HG03442 (cell line): Measurements from ENCODE around the gene TMEM52.
"Not testable (repeated sequence)": the region's sequence is repeated elsewhere in the genome, so short reads cannot be mapped to it uniquely, and the experiment has no call there.

Experiments
- ATAC-seq: cut with Tn5 transposase; IDR thresholded peaks from one replicate; pipeline ENCODE4 v1.9.1; 2021; ENCODE audit warnings: mild to moderate bottlenecking, moderate library complexity; ENCODE audit not compliant: unreplicated experiment

Gene TMEM52

DNA sequence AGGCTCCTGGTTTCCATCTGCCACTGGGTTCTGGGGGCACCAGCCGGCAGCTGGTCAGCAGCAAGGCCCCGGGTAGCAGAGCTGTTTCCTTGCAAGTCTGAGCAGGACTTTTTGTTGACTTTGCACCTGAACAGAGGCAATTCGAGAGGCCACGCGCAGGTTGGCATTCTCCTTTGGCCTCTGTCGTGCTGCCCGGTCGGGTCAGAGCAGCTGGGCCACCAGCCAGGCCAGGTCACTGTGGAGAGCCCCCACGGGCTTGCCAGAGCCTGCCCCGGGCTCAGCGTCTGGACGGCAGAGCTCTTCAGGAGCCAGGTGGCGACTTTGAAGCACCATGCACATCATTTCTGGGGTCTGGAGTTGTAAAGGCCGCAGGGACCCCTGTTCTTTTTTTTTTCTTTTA, 28.4 kb upstream of the TMEM52 start:
- ATAC-seq, result no peak

DNA sequence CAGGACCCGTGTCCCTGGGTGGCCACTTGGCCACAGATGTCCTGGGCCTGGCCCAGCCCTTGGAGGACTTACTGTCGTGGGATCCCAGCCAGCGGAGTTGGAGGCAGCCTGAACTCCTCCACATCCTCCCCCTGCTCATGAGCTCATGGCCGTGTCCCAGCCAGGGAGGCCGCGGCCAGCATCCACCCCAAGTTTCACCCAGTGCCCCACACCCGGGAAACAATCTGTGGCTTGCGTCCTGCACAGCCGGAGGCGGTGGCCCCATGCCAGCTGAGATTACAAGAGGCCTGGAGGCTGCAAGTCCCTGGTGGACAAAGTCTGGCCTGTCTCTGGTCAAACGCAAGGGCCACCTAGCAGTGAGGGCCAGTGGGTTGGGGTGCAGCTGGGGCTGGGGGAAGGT, 27.5 kb upstream of the TMEM52 start:
- ATAC-seq, result no peak

DNA sequence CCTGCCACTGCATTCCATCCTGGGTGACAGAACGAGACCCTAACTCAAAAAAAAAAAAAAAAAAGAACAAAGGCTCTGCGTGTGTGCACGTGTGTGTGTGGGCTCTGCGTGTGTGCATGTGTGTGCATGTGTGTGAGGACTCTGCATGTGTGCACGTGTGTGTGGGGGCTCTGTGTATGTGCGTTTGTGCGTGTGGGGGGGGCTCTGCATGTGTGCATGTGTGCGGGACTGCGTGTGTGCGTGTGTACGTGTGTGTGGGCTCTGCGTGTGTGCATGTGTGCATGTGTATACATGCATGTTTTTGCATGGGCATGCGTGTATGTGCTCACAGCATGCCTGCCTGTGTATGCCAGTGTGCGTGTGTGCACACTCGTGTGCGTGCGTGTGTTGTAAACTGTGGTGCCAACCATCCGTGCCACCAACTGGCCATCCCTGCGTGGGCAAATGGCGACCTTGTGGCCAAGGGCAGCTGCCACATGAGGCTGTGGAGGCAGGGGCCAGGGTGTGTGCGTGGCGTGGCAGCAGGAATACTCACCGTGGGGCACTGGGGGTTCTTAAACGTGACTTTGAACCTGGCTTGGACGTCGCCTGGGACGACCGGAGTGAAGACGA, 26.8 kb upstream of the TMEM52 start:
- no peak for ATAC-seq

DNA sequence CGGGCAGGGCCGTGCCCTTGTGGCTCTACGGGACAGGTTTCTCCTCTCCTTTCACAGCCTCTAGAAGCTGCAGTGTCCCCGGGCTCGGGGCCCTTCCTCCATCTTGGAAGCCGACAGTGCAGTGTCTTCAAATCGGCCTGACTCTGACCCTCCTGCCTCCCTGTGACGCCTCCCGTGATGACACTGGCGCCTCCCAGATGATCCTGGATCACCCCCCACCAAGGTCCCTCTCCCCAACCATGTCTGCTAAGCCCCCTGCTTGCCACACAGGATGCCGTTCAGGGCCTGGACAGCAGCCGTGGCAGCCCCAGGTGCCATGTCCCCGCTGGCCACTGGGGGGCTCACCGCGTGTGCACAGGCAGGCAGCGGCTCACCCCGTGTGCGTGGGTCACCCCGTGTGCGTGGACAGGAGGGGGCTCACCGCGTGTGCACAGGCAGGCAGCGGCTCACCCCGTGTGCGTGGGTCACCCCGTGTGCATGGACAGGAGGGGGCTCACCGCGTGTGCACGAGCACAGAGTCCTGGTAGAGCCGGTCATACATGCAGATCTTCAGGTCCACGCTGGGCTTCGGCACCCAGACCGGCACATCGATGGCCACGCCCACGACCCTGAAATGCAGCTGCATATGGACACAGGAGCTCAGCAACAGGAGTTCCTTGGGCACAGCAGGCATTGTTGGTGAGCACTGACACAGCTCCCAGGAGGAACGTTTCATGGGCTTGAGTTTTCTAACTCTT, 24.9 kb upstream of the TMEM52 start:
- no peak for ATAC-seq

DNA sequence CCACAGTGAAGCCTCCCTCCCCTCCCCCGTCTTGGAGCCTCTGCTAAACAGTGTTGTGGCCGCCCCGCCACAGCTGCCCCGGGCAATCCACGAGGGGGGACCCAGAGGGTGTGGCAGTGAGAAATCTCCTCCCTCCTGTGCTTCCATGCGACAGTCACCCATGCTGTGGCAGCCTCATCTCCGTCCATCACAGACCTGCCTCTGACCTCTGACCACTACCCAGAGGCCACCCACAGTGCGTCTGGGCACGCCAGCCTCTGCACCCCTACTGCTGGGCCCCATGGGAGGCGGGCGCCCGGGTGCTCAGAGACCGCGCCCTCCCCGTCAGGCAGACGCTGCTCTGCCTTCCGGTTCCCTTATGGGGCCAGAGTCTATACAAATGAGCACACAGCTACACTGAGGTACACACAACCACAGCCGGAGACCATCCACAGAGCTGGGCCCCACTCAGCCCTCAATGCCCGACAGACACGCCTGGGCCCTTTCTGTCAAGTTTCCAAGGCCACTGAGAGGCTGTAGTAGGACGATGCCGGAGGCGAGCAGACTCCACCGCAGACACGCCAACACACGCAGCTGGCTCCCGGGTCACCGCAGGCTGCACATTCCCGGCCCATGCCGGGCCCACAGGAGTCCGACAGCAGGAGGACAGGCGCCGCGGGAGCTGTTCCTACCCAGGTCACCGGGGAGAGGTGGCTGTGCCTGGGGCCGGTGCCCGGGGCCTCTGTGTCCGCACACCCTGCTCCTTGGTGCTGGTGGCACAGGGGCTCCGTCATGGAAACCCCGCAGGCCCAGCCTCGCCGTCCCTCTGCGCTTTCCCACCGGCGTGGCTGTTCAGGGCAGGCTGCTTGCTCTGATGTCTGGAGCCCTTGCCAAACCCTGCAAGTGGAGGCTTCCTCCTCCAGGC, 23.9 kb upstream of the TMEM52 start:
- ATAC-seq, result no peak

DNA sequence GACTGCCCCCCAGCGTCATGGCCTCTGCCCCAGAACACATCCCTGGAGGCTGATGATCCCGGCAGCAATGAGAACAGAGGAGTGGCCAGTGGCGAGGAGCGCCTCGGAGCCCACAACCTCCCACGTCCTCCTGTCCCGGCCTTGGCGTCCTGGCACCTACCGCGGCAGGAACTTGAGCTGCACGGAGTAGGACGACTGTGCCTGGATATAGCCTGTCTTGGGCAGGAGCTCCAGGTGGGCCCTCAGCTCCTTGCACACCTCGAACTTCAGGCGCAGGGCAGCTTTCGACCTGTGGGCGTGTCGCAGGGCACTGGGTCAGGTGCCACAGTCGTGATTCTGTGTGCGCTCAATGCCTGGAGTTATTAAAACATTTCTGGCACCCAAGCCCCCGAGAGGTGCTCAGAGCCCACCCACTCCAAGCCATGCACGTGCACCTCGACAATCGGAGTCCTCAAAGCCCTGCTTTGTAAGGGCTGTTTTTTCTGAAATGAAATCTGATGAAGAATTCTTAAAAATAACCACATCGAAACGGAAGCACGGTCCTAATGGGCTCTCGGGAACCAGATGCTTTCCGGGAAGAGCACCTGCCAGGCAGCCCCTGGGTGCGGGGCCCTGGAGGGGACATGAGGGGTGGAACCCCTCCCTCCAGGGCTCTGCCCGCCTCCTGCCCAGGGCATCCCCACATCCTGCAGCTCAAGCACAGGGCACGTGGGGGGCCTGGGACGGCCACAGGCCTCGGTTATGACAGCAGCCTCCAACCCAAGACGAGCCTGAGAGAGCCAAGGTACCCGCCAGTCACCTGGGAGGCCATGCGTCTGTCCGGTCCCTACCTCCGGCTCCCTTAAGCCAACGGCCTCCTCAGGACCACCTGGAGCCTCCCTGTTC, 23.0 kb upstream of the TMEM52 start:
- no peak for ATAC-seq

DNA sequence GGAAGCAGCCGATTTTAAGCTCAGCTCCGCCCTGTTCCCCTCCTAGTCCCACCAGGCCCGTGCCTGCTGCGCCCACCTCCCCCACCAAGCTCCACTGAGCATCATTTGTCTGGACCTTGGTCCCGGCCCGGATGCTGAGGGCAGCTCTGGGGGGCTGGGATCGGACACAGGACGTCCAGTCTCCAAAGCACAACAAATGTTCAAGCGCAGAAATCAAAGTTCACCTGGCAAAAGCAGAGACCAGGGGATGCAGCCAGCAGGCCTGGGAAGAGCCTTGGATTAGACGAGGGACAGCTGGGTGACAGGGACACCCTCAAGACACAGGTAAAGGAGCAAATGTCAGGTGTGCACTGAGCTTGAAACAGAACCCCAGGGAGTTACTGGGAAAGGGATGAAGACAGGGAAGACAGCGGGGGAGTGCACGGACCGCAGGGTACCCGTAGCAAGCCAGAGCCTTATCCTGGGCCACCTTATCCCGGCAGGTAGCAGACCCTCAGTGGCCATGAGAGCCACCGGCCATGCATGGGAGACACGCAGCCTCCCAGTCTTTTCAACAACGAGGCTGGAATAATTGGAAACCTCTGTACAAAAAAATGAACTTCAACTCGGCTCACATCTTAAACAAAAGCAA, 22.2 kb upstream of the TMEM52 start:
- no peak for ATAC-seq

DNA sequence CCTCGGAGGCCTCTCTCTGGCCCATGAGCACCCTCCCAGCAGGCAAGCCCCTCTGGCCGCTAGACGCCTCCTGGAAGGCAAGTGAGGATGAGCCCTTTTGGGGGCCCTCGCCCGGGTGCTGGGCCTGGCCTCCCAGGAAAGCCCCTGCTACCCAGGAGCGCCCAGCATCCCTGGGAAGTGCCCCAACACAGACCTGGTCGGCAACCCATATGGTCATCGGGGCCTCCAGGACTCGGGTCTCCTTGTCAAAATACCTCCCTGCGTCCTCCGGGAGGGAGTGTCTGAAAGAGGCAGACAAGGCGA, 21.0 kb upstream of the TMEM52 start:
- no peak for ATAC-seq

DNA sequence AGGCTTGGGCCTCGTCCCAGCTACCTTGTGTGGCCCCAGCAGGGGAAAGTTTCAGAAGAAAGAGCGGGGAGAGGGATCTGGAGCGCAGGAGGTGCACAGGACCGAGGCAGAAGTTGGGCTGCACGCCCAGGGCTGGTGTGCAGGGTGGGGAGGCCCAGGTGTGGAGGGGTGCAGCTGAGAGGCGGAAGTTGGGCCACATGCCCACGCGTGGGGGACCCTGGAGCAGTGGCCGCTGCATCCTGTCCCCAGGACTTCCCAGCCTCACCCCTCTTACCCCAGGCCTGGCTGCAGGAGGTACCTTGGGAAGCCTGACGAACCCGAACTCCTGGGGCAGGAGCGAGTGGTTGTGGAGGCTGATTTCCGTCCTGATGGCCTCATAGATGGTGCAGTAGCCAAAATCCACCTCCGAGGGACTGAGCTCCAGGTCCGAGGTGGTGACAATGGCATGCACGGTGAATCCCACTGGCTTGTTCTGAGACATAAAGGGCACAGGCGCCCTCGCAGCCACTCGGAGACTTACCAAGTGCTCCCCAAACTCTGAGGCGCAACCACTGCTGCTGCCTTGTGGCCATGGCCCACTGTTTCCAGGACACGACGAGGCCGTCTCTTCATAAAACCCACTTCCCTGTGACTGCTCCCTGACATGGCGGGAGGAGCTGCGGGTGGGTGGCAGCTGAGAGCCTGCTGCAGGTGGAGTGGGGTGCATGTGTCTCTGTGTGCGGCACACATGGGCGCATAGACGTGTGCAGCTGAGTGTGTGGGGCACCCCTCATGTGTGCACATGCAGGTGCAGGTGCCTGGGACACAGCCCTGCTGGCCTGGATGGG, 20.4 kb upstream of the TMEM52 start:
- no peak for ATAC-seq

DNA sequence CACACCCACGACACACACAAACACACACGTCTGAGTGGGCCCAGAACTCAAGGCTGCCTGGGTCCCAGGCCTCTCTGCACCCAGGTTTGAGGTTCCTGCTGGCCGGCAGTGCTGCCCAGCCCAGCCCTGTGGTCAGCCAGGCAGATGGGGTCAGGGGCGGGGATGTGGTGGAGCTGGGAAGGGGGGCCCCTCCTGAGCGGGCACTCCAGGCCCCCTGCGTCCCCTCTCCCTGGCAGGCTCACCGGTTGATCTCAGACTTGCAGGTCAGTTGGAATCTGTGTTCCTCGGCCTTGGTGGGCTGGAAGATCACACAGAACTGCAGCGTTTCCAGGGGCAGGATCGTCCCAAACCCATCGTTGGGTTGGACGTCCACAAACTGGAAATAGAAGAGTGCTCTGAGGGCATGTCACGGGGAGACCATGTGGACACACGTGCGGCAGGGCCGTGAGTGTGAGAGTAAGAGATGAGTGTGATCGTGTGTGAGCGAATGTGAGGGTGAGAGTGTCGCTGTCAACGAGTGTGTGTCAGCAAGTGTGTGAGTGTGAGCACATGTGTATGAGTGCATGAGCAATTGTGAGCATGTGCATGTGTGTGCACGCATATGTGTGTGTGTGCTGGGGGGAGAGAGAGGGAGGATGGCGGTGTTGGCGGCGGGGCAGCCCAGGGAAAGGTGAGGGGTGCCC, 19.7 kb upstream of the TMEM52 start:
- no peak for ATAC-seq

DNA sequence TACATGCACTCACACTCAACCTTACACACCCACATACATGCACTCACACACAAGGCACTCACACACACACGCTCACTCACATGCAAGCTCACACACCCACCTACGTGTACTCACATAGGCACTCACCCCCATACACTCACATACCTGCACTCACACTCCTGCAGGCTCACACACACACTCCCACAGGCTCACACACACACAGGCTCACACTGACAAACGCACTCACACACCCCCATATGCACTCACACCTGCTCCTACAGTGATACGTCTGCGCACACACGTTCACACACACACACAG, 19.1 kb upstream of the TMEM52 start:
- ATAC-seq, result no peak

DNA sequence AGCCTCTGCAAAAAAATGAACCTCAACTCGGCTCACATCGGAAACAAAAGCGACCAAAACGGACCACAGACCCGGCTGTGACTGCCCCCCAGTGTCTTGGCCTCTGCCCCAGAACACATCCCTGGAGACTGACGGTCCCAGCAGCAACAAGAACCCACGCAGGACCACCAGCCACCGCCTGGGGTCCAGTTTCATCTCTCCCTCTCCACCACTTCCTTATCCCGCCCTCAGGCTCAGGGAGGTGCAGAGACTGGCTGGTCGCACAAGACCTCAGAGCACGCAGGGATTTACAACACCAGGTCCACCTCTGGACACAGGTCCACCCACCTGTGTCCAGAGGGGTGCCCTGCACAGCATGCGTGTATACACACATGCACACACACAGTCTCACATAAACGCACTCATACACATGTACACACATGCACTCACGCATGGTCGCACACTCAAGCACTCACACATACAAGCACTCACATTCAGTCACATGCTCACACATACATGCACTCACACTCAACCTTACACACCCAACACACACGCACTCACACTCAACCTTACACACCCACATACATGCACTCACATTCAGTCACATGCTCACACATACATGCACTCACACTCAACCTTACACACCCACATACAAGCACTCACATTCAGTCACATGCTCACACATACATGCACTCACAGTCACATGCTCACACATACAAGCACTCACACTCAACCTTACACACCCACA, 18.6 kb upstream of the TMEM52 start:
- ATAC-seq, result no peak

DNA sequence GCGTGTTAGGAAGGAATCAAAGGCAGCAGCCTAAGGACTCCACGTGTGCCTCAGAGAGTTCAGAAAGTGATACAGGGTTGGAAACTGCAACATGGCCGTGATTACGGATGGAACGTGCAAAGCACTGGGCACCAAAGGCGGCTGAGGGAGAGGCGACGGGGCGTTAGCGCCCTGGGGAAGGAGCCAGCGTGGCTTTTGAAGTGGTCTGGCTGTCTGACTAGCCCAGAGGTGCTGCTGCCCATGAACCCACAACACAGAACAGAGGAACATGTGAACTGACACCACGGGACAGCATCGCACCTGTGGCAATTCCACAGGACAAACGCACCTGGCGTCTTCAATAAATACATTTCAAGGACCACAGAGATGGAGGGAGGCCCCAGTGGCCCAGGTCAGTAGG, 18.0 kb upstream of the TMEM52 start:
- ATAC-seq, result no peak

DNA sequence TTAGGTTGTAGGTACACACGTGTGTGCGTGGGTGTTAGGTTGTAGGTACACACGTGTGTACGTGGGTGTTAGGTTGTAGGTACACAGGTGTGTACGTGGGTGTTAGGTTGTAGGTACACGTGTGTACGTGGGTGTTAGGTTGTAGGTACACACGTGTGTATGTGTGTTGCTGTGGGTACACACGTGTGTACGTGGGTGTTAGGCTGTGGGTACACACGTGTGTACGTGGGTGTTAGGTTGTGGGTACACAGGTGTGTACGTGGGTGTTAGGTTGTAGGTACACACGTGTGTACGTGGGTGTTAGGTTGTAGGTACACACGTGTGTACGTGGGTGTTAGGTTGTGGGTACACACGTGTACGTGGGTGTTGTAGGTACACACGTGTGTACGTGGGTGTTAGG, 15.8 kb upstream of the TMEM52 start:
- not testable (repeated sequence) for ATAC-seq

DNA sequence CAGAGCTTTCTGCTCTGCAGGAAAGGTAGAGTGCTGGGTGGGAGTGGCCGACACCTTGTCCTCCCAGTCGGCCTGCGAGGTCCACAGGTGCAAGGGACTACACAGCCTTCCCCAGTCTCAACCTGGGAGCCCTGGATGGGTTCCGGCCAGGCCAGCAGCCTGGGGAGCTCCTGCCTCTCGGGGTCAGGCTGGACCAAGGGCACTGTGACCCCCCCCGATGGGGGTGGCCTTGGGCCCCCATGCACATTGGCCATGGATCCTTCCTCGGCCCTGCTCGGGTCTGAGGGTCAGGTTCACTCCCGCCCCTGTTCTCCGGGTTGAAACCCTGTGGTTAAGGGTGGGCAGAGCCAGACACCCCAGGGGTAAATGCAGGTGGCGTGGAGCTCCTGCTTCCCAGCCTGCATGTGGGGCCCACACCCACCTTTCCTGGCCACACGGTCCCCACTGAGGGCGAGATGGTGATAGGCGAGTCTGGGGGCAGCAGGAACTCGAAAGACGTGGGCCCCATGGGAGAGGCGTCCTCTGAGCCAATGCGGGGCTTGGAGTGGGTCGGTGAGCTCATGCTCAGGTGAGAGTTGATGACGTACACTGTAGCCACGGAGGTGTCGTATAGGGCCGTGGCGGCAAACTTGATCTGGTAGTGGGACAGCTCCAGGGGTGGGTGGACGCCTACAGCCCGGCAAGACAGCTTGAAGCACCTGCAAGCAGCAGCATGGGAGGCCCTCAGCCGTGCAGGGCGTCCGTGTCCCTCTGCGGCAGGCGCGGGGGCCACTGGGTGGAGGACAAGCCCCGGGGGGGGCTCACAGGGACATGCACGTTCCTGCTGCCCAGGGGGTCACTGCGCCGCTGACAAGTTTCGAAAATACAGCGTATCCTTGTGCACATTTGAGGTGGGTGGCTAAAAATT, 10.8 kb upstream of the TMEM52 start:
- no peak for ATAC-seq

DNA sequence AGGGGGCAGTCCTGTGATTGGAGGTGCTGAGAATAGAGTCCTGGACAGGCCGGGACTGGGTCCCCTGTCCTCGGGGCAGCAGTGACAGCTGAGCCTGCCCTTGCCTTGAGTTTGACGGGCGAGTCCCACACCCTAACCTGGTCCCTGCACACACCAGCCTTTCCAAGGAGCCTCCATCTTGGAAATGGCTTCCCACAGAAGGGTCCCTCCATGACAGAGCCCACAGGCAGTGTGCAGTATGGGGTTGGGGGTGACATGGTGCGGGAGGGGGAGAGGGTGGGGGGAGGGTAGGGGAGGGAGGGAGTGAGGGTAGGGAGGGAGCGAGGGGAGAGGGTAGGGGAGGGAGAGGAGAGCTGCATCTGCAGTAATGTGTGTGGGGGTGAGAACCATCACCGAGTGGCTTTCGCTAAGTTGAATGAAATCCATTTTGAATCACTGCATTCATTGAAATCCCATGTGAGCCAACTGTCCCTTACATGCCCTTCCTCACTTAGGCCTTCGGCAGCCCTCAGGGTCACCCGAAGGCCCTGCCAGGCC, 10.1 kb upstream of the TMEM52 start:
- ATAC-seq, result no peak
